ENCODE results near the gene TMX2.

DNA sequence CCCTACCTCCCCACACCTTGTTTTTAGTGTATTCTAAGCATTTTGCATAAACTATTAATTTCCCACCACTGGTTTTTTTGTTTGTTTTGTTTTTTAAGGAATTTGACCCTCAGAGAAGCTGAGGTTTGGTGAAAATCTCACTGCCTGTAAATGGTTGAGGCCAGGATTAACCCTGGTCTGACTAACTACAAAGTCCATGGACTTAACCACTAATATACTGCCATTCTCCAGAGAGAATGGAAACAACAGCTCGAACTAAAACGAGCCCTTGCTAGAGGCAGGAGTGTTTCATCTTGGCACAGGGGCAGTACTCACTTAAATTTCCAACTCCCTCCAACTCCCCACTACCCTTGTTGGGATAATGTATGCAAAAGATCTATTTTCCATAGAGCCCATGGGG, 52.2 kb downstream of the TMX2 start:
- TF ChIP-seq, protein P1, sequence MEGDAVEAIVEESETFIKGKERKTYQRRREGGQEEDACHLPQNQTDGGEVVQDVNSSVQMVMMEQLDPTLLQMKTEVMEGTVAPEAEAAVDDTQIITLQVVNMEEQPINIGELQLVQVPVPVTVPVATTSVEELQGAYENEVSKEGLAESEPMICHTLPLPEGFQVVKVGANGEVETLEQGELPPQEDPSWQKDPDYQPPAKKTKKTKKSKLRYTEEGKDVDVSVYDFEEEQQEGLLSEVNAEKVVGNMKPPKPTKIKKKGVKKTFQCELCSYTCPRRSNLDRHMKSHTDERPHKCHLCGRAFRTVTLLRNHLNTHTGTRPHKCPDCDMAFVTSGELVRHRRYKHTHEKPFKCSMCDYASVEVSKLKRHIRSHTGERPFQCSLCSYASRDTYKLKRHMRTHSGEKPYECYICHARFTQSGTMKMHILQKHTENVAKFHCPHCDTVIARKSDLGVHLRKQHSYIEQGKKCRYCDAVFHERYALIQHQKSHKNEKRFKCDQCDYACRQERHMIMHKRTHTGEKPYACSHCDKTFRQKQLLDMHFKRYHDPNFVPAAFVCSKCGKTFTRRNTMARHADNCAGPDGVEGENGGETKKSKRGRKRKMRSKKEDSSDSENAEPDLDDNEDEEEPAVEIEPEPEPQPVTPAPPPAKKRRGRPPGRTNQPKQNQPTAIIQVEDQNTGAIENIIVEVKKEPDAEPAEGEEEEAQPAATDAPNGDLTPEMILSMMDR (IDR thresholded peaks at IDR 0.05; ENCODE audit: poor library complexity): no peak
- TF ChIP-seq EZH2phosphoT487 (IDR thresholded peaks at IDR 0.05; ENCODE audit: low read depth, severe bottlenecking, unreplicated experiment): no peak

Measured in hepatocyte (in vitro differentiated cells).